Caco-2 (cell line): ENCODE data around the gene RAB3A. TPM values are rescaled to one million over a fixed set of nuclear protein-coding genes. Genes with fewer than 3 reads are reported as not detected.
"Not testable (repeated sequence)": the region's sequence is repeated elsewhere in the genome, so short reads cannot be mapped to it uniquely, and the experiment has no call there.

ENCODE experiments used
- BruUV-seq: library from RNA; stranded (reverse); fragments of 400-500 nt; replicated peaks from 2 replicates; lab custom pipeline; 2021; lab: Mats Ljungman, UMichigan
- CTCF ChIA-PET: fragments of 300-600 bp; sonication (Branson Sonifier 250); formaldehyde crosslinking; loops from one replicate; lab custom pipeline; 2022; ENCODE audit warnings: antibody characterized with exemption; lab: Charles Lee
- POLR2A ChIA-PET: fragments of 300-600 bp; sonication (Branson Sonifier 250); formaldehyde crosslinking; loops from one replicate; lab custom pipeline; 2022; ENCODE audit warnings: antibody characterized with exemption; lab: Charles Lee
- DNase-seq, 2 experiments: peaks; one replicate each; pipeline versions ENCODE4 v3.0.0 to v3.0.0-alpha.2; 2020 to 2022
- H3K27me3 ChIP-seq: replicated peaks from 2 replicates; pipeline ENCODE4 v1.6.0; 2011; ENCODE audit warnings: low read length; ENCODE audit not compliant: control insufficient read depth, insufficient read depth
- H3K36me3 ChIP-seq: 2 replicates; pipeline ENCODE4 v1.5.1; 2011; ENCODE audit warnings: low read length; ENCODE audit not compliant: control insufficient read depth, insufficient read depth
- H3K4me1 ChIP-seq: fragments of 250-450 bp; sonication (Bioruptor Pico); 2 replicates; pipeline ENCODE4 v1.5.1; 2020; ENCODE audit warnings: mild to moderate bottlenecking
- H3K4me3 ChIP-seq: 2 replicates; pipeline ENCODE4 v1.5.1; 2011; ENCODE audit warnings: low read depth, mild to moderate bottlenecking, control low read depth, low read length
- H3K9me3 ChIP-seq: fragments of 250-450 bp; sonication (Bioruptor Pico); 2 replicates; pipeline ENCODE4 v1.5.1; 2020; ENCODE audit warnings: mild to moderate bottlenecking, moderate library complexity
- H3K27ac Mint-ChIP-seq: one replicate; pipeline ENCODE4 v1.8.0; 2022; ENCODE audit warnings: mixed read lengths; ENCODE audit not compliant: unreplicated experiment
- H3K27me3 Mint-ChIP-seq: one replicate; pipeline ENCODE4 v1.8.0; 2022; ENCODE audit warnings: mixed read lengths; ENCODE audit not compliant: insufficient read depth, unreplicated experiment
- H3K36me3 Mint-ChIP-seq: one replicate; pipeline ENCODE4 v1.8.0; 2022; ENCODE audit warnings: mild to moderate bottlenecking, mixed read lengths; ENCODE audit not compliant: insufficient read depth, unreplicated experiment
- H3K4me1 Mint-ChIP-seq: one replicate; pipeline ENCODE4 v1.8.0; 2022; ENCODE audit warnings: low read depth, mixed read lengths; ENCODE audit not compliant: unreplicated experiment
- H3K4me3 Mint-ChIP-seq: one replicate; pipeline ENCODE4 v1.8.0; 2022; ENCODE audit warnings: mild to moderate bottlenecking, moderate library complexity, mixed read lengths; ENCODE audit not compliant: unreplicated experiment
- H3K9me3 Mint-ChIP-seq: one replicate; pipeline ENCODE4 v1.8.0; 2022; ENCODE audit warnings: mixed read lengths; ENCODE audit not compliant: unreplicated experiment
- CTCF ChIP-seq, 2 experiments: fragments of 200-600 bp in 1 of 2; IDR thresholded peaks; 1 replicate in 1 of 2; 2 replicates in 1 of 2; pipeline versions ENCODE4 v1.5.1 to v1.8.0; 2011 to 2022; ENCODE audit warnings: antibody characterized with exemption in 1 of 2, control low read depth in 1 of 2, inconsistent platforms in 1 of 2, low read depth in 1 of 2, low read length in 1 of 2, mild to moderate bottlenecking in 1 of 2, moderate library complexity in 1 of 2; ENCODE audit not compliant: insufficient read depth in 1 of 2, severe bottlenecking in 1 of 2, unreplicated experiment in 1 of 2
- intact Hi-C: fragments of 100-400 bp; cut with micrococcal nuclease; formaldehyde crosslinking; loops from one replicate; pipeline ENCODE4 v1.10.0; 2022; ENCODE audit not compliant: unreplicated experiment
- total RNA-seq: library from RNA; stranded (reverse); gene quantifications from 2 replicates; pipeline ENCODE4 v1.2.3, GENCODE V29; 2022

Gene RAB3A
- total RNA-seq, 1 experiment from 2014 or later = 2.3 TPM

GRCh38 chr19:18160971-18161635 lies 42.7 kb downstream of the RAB3A start:
- Mint-ChIP-seq H3K36me3 (peaks cover 51% of the 10 kb centered on the region), H3K27ac (no peak overlapping the region), H3K27me3 (no peaks in the 10 kb centered on the region), H3K9me3 (no peaks in the 10 kb centered on the region), H3K4me1 (no peaks in the 10 kb centered on the region), H3K4me3 (no peak overlapping the region)
- no peaks in the 10 kb centered on the region for H3K27me3 ChIP-seq
- no peak for TF ChIP-seq CTCF (IDR thresholded peaks at IDR 0.05; ENCODE audit: insufficient read depth in 1 of 2, low read depth in 1 of 2, low read length in 1 of 2, severe bottlenecking in 1 of 2, unreplicated experiment in 1 of 2)
- H3K9me3 ChIP-seq = no peaks in the 10 kb centered on the region
- BruUV-seq = no TSS peak
- H3K4me3 ChIP-seq = no peak overlapping the region
- H3K4me1 ChIP-seq = no peaks in the 10 kb centered on the region
- CTCF ChIA-PET = no interaction called here
- POLR2A ChIA-PET = no interaction called here
- peaks cover 2% of the 10 kb centered on the region for H3K36me3 ChIP-seq
- peak in 1 of 2 experiments; percentile 38 for DNase-seq
- intact Hi-C loops = no loop called here

- H3K9me3 ChIP-seq = no peaks in the 10 kb centered on the region
- H3K27me3 ChIP-seq = no peaks in the 10 kb centered on the region
- BruUV-seq = no TSS peak
- no peak overlapping the region for H3K27ac Mint-ChIP-seq
- H3K4me3 Mint-ChIP-seq = no peak overlapping the region
- TF ChIP-seq CTCF (IDR thresholded peaks at IDR 0.05; ENCODE audit: insufficient read depth in 1 of 2, low read depth in 1 of 2, low read length in 1 of 2, severe bottlenecking in 1 of 2, unreplicated experiment in 1 of 2) = no peak
- H3K4me3 ChIP-seq = no peak overlapping the region
- CTCF ChIA-PET = no interaction called here
- intact Hi-C loops = no loop called here
- H3K4me1 ChIP-seq = no peaks in the 10 kb centered on the region
- POLR2A ChIA-PET = no interaction called here
- H3K9me3 Mint-ChIP-seq = no peaks in the 10 kb centered on the region
- DNase-seq = no peak
- H3K27me3 Mint-ChIP-seq = no peaks in the 10 kb centered on the region
- no peaks in the 10 kb centered on the region for H3K4me1 Mint-ChIP-seq
- peaks cover 2% of the 10 kb centered on the region for H3K36me3 ChIP-seq
- peaks cover 48% of the 10 kb centered on the region for H3K36me3 Mint-ChIP-seq
Observed at GRCh38 chr19:18160493-18160970, 43.3 kb downstream of the RAB3A start.

GRCh38 chr19:18159810-18160209 lies 44.0 kb downstream of the RAB3A start:
- no TSS peak for BruUV-seq
- no peak overlapping the region for H3K4me3 ChIP-seq
- intact Hi-C loops = no loop called here
- no peak overlapping the region for H3K27ac Mint-ChIP-seq
- no peak for TF ChIP-seq CTCF (IDR thresholded peaks at IDR 0.05; ENCODE audit: insufficient read depth in 1 of 2, low read depth in 1 of 2, low read length in 1 of 2, severe bottlenecking in 1 of 2, unreplicated experiment in 1 of 2)
- ChIA-PET POLR2A (no interaction called here), CTCF (no interaction called here)
- no peaks in the 10 kb centered on the region for H3K9me3 ChIP-seq
- H3K27me3 Mint-ChIP-seq = no peaks in the 10 kb centered on the region
- H3K4me1 Mint-ChIP-seq = no peaks in the 10 kb centered on the region
- no peaks in the 10 kb centered on the region for H3K27me3 ChIP-seq
- H3K36me3 ChIP-seq = peaks cover 2% of the 10 kb centered on the region
- peaks cover 49% of the 10 kb centered on the region for H3K36me3 Mint-ChIP-seq
- H3K4me3 Mint-ChIP-seq = no peak overlapping the region
- DNase-seq = no peak
- no peaks in the 10 kb centered on the region for H3K9me3 Mint-ChIP-seq
- no peaks in the 10 kb centered on the region for H3K4me1 ChIP-seq

DNA sequence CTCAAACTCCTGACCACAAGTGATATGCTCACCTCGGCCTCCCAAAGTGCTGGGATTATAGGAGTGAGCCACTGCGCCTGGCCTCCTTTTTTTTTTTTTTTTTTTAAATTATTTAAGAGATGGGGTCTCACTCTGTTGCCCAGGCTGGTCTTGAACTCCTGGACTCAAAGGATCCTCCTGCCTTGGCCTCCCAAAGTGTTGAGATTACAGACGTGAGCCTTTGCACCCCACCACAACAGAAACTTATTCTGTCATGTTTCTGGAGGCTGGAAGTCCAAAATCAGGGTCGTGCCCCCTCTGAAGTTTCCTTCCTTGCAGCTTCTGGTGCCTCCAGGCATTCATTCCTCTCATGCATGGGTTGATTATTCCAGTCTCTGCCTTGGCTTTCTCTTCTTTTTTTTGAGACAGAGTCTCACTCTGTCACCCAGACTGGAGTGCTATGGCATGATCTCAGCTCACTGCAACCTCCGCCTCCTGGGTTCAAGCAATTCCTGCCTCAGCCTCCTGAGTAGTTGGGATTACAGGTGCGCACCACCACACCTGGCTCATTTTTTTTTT lies 44.7 kb downstream of the RAB3A start:
- CTCF ChIA-PET, DNase-seq, H3K27me3 Mint-ChIP-seq, H3K9me3 ChIP-seq, H3K4me3 ChIP-seq, BruUV-seq, intact Hi-C loops, H3K9me3 Mint-ChIP-seq, H3K27me3 ChIP-seq, H3K4me1 Mint-ChIP-seq, H3K27ac Mint-ChIP-seq, POLR2A ChIA-PET, H3K4me1 ChIP-seq, H3K4me3 Mint-ChIP-seq, H3K36me3 ChIP-seq: not testable (repeated sequence)
- H3K36me3 Mint-ChIP-seq = peaks cover 53% of the 10 kb centered on the region
